DOHH2 (cell line): ENCODE data around the gene SRPRA.

Experiments
- CTCF ChIP-seq: fragments of 200-600 bp; sonication (generic); IDR thresholded peaks from one replicate; pipeline ENCODE4 v1.5.1; 2014; ENCODE audit warnings: antibody characterized with exemption, mild to moderate bottlenecking, low read depth, low read length; ENCODE audit not compliant: poor library complexity, severe bottlenecking
- EZH2phosphoT487 ChIP-seq: fragments of 200-600 bp; sonication (generic); IDR thresholded peaks from 2 replicates; pipeline ENCODE4 v1.6.1; 2017; ENCODE audit warnings: borderline replicate concordance, mild to moderate bottlenecking, antibody characterized with exemption, low read length, moderate library complexity, mixed read lengths

- TF ChIP-seq CTCF (no peak), EZH2phosphoT487 (no peak)
These were observed 25.0 kb upstream of the SRPRA start for GRCh38 chr11:126293726-126294125.
